SKM-1 (cell line): ENCODE data around the gene GABBR2.

Source experiments
- DNase-seq: peaks from one replicate; lab custom pipeline; 2025; ENCODE audit not compliant: unreplicated experiment; lab: John Stamatoyannopoulos, UW

GABBR2 gene

GRCh38 chr9:98375138-98375726 is 333.5 kb downstream of the GABBR2 start:
- no peak for DNase-seq

DNA sequence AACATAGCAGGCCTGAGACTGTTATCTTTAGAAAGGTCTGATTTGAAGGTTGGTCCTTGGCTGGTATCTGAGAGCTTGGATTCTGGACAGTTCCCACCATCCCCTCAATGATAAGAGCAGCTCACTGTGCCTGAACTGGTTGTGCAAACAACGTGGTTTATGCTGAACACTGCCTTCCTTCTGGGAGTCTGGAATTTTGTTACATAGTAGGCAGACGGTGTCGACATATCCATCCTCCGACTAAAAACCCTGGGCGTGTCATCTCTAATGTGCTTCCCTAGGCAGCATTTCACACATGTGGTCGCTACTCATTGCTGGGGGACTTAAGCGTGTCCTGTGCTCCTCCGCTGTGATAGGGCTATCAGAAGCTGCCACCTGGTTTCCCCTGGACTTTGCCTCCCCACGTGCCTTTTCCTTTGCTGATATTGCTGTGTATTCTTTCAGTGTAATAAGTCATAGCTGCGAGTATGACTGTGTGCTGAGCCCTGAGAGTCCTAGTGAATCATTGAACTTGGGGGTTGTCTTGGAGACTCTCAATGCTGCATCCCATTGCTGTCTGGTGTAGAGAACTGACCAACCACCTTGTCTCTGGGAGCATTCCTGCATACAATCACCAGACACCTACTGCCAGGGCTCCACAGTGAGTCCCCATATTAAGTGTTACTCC is 334.2 kb downstream of the GABBR2 start:
- no peak for DNase-seq

DNA sequence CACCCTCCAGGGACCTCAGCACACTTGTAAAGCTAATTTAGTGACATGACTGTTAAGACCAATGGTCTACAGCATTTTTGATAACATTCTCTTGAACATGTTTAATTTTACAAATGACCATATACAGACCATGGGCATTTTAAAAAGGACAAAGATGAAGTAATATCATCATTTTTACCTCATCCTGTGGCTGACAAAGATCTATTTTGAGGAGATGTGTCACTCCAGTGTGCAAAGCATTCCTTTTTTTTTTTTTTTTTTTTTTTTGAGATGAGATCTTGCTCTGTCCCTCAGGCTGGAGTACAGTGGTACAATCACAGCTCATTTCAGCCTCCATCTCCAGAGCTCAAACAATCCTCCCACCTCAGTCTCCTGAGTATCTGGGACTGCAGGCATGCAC is 335.1 kb downstream of the GABBR2 start:
- no peak for DNase-seq

- no peak for DNase-seq
Measured at GRCh38 chr9:98372077-98372836, 336.5 kb downstream of the GABBR2 start.

DNA sequence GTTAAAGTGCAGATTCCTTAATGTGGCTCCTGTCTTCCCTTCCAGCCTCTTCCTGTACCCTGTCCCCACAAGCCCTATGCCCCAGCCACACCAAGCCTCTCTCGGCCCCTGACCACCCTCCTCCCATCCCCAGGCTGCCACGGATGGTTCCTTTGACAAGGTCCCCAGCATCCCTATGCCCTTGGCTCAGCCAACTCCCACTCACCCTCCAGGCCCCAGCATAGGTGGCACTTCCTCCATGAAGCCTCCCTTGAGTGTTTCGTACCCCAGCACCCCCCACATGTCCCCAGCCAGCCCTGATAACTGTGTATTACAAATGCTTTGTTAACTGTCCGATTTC is 337.8 kb downstream of the GABBR2 start:
- DNase-seq = no peak

- DNase-seq = no peak
Measured at GRCh38 chr9:98370300-98370975, 338.3 kb downstream of the GABBR2 start.

DNA sequence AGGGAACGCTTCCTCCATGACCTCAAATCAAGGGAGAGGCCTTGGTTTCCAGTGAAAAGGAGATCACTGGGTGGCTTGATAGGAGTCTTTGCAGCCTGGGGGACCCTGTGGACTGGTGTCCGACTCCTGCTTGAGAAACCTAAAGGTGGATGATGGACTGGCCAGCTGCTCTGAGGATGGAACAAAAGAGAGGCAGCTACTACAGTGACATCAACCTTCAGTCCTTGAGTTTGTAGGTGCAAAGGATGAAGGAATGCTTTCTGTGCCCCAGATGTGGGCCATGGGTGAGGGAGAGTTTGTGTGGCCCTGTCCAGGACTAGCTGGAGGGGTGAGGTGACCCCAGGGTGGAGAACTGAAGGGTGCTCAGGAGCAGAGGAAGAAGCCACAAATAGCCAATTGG is 338.8 kb downstream of the GABBR2 start:
- no peak for DNase-seq

DNA sequence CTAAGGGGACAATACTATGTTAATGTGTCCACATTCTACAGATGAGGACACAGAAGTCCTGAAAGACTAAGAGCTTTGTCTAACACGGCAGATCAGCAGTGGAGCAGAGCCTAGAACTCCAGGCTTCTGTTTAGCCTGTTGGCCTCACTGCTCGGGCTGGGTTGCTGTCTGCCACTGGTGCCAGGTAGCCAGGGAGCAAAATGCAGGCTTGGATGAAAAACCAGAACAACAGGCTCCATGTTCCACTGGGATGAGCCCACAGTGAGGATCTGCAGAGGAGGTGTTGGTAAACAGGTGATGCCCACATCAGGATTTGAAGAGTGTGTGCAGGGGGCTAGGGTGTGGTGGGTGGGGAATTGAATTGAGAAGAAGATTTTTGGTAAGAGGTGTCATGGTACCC is 339.3 kb downstream of the GABBR2 start:
- no peak for DNase-seq

- DNase-seq = no peak
Measured at GRCh38 chr9:98369066-98369425, 339.7 kb downstream of the GABBR2 start.

- no peak for DNase-seq
Measured at GRCh38 chr9:98368366-98369065, 340.2 kb downstream of the GABBR2 start.

DNA sequence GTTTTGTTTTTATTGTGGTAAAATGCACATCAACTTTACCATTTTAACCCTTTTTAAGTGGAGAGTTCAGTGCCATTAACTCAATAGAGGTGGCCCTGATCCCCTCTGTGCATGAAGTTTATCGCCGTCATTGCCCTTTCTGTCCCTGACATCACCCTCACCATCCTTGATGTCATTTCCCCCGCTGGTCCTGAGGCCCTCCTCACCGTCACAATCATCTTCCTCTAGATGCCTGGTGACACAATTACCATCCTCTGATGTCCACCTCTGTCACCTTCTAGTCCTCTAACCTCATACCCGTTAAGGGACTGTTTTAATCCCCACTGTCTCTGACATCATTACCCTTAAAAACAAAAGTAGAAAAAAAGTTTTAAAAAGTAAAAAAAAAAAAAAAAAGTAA is 340.8 kb downstream of the GABBR2 start:
- DNase-seq = no peak

DNA sequence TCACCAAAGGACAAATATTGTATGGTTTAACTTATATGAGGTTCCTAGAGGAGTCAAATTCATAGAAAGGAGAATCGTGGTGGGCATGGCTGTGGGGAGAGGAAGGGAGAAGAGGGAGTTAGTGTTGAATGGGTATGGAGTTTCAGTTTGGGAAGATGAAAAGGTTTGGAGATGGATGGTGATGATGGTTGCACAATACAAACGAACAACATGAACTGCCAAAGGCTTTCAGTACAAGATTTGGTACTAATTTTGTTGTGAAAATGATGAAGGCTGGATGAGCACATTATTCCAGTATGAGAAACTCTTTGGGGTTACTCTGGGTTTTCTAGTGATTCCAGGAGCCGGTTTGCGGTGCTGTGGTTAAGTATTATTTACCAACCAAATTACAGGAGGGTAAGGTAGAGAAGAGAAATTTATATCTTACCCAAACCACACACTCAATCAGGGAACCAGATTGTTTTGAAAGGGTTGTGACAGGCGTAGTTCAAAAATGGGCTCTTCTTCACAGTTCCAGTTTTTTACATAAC is 341.3 kb downstream of the GABBR2 start:
- DNase-seq = no peak

- no peak for DNase-seq
Measured at GRCh38 chr9:98365781-98366180, 343.0 kb downstream of the GABBR2 start.

DNA sequence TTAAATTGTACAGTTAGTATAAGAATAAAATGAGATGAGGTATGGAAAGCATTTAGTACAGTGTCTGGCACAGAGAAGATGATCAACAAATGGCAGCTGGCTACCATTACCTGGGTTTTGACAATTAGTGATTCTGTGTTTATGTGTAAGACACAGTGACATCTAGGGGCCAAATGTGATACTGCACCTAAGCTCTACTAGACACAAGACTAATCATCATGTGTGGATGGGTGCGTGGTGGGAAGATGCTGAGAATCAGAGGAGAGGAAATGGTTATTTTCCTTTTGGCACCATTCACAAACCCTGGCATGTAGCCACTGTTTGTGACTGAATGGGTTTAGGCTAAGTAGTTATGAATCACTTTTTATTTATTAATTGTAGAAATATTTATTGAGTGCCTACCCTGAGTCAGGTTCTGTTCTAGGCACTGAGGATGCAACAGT is 343.5 kb downstream of the GABBR2 start:
- DNase-seq = no peak

DNA sequence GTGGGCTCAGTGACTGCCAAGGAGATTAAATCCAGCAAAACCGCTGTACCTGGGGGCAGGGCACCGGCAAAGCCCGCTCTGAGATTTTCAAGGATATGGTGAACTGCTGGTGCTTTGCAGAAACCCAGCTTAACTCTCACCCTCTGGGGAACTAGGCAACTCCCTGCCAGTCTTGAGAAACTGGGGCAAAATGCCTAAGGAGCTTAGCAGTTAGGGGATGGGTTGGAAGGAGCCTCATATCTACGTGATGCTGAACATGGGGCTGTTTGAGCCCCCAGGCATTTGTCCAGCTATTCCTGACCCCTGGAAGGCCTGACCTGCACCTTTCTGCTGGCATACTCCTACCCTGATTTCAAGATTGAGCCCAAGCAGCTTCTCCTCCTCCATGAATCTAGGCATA is 344.6 kb downstream of the GABBR2 start:
- no peak for DNase-seq

GRCh38 chr9:98363644-98364043 is 345.1 kb downstream of the GABBR2 start:
- no peak for DNase-seq

GRCh38 chr9:98362624-98363252 is 346.0 kb downstream of the GABBR2 start:
- DNase-seq = no peak

GRCh38 chr9:98361645-98362044 is 347.1 kb downstream of the GABBR2 start:
- no peak for DNase-seq

DNA sequence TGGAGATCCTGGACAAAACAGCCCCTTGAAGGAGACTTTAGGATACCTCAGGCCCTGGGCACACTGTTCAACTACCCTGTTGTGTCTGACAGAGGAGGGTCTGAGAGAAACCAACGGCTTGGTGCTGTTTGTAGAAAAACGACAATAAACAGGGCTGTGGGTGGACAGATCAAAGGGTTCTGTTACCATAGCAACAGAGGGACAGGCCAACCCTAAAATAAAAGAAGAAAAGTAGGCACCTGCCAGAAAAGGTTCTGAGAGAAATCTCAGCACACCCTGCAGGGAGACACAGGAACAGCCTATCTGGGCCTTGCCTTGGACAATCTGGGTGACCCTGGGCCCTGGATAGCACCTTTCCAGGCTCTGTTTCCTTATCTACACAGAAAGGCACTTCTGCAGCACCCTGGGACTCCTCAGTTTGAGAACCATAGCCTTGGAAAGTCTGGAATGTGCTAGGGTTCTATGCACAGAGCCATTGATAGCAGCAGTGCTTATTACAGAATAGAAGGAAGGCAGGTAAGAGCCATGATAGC is 348.5 kb downstream of the GABBR2 start:
- DNase-seq = no peak

DNA sequence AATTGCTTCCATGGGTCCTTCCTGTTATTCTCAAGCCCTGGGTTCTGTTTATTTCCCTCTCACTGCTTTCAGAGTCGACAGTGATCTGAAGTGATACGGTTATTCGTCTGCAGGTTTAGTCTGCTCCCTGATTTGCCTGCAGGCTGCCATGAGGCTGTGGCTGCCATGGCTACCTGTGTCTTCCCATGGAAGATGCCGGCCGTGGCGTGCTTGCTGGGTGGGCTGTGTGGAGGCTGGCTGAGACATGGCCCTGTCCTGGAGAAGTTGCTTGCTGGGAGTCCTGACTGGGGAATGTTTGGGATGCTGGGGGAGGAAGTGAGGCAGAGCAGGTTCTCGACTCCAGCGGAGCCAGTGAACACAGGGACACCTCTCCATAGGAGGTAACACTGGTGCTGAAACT is 349.2 kb downstream of the GABBR2 start:
- no peak for DNase-seq
